HL-60 (cell line): ENCODE data around the gene CHMP4A.

Experiments
- POLR2AphosphoS5 ChIP-seq: IDR thresholded peaks from 2 replicates; pipeline ENCODE4 v1.6.1; 2012; ENCODE audit warnings: low read depth
- TF ChIP-seq, protein P1 (sequence below): IDR thresholded peaks from one replicate; pipeline ENCODE4 v1.5.1; 2011; ENCODE audit warnings: low read length, control low read depth, inconsistent platforms; ENCODE audit not compliant: insufficient read depth

DNA sequence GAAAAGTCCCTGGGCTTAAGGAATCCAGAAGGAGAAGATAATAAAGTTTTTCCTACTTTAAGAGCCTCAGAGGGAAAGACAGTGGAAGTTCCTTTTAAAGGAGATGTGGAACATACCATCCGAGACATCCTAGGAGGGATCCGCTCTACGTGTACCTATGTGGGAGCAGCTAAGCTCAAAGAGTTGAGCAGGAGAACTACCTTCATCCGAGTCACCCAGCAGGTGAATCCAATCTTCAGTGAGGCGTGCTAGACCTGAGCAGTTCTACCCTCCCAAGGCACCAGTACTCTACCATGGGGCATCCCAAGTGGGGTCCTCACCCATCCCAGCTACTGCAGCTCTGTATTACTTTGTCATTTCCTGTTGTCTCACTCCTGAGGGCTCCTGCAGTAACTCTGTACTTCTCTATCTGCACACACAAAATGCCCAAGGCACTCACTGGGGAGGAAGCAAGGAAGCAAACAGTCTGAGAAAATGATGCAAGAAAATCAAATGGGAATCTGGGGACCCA lies 25.3 kb upstream of the CHMP4A start:
- TF ChIP-seq POLR2AphosphoS5 = no peak
- TF ChIP-seq, protein P1, sequence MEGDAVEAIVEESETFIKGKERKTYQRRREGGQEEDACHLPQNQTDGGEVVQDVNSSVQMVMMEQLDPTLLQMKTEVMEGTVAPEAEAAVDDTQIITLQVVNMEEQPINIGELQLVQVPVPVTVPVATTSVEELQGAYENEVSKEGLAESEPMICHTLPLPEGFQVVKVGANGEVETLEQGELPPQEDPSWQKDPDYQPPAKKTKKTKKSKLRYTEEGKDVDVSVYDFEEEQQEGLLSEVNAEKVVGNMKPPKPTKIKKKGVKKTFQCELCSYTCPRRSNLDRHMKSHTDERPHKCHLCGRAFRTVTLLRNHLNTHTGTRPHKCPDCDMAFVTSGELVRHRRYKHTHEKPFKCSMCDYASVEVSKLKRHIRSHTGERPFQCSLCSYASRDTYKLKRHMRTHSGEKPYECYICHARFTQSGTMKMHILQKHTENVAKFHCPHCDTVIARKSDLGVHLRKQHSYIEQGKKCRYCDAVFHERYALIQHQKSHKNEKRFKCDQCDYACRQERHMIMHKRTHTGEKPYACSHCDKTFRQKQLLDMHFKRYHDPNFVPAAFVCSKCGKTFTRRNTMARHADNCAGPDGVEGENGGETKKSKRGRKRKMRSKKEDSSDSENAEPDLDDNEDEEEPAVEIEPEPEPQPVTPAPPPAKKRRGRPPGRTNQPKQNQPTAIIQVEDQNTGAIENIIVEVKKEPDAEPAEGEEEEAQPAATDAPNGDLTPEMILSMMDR = no peak
